ENCODE results near the gene UBAP2.
"Not testable (repeated sequence)": the region's sequence is repeated elsewhere in the genome, so short reads cannot be mapped to it uniquely, and the experiment has no call there.

The UBAP2 gene

GRCh38 chr9:34046784-34047379, 1.8 kb downstream of the UBAP2 start:
- DNase-seq: no peak

GRCh38 chr9:34045903-34046302, 2.8 kb downstream of the UBAP2 start:
- no peak for DNase-seq

- DNase-seq: not testable (repeated sequence)
Observed at GRCh38 chr9:34042074-34042473, 6.6 kb downstream of the UBAP2 start.

GRCh38 chr9:34038851-34039250, 9.8 kb downstream of the UBAP2 start:
- DNase-seq: not testable (repeated sequence)

- DNase-seq: no peak
Observed at GRCh38 chr9:34037626-34038025, 11.1 kb downstream of the UBAP2 start.

GRCh38 chr9:34036625-34037024, 12.1 kb downstream of the UBAP2 start:
- DNase-seq: no peak

GRCh38 chr9:34035656-34036055, 13.0 kb downstream of the UBAP2 start:
- DNase-seq: no peak

- DNase-seq: no peak
Observed at GRCh38 chr9:34034698-34035065, 14.0 kb downstream of the UBAP2 start.

- no peak for DNase-seq
Observed at GRCh38 chr9:34032631-34033030, 16.1 kb downstream of the UBAP2 start.

- DNase-seq: no peak
Observed at GRCh38 chr9:34027845-34028574, 20.7 kb downstream of the UBAP2 start.

- no peak for DNase-seq
Observed at GRCh38 chr9:34025811-34026210, 22.9 kb downstream of the UBAP2 start.

GRCh38 chr9:34025062-34025461, 23.6 kb downstream of the UBAP2 start:
- DNase-seq: no peak

GRCh38 chr9:34024476-34024875, 24.2 kb downstream of the UBAP2 start:
- not testable (repeated sequence) for DNase-seq

- no peak for DNase-seq
Observed at GRCh38 chr9:34016149-34016548, 32.5 kb downstream of the UBAP2 start.

GRCh38 chr9:34010979-34011378, 37.7 kb downstream of the UBAP2 start:
- DNase-seq: no peak

- no peak for DNase-seq
Observed at GRCh38 chr9:34001951-34002350, 46.7 kb downstream of the UBAP2 start.

- no peak for DNase-seq
Observed at GRCh38 chr9:34001298-34001697, 47.4 kb downstream of the UBAP2 start.

GRCh38 chr9:33995449-33995848, 53.2 kb downstream of the UBAP2 start:
- DNase-seq: no peak

GRCh38 chr9:33993104-33993503, 55.6 kb downstream of the UBAP2 start:
- no peak for DNase-seq

GRCh38 chr9:33992632-33993031, 56.1 kb downstream of the UBAP2 start:
- no peak for DNase-seq

- no peak for DNase-seq
Observed at GRCh38 chr9:33988219-33988890, 60.3 kb downstream of the UBAP2 start.

GRCh38 chr9:33976414-33976813, 72.3 kb downstream of the UBAP2 start:
- DNase-seq: no peak

- DNase-seq: no peak
Observed at GRCh38 chr9:33972698-33973097, 76.0 kb downstream of the UBAP2 start.

- DNase-seq: no peak
Observed at GRCh38 chr9:33964086-33964768, 84.5 kb downstream of the UBAP2 start.

Measured in T1000 (cell line).